WTC11 (cell line): Measurements from ENCODE around the gene SLBP. TPM values are rescaled to one million over a fixed set of nuclear protein-coding genes. Genes with fewer than 3 reads are reported as not detected.

Experiments
- ATAC-seq: fragments of 200-7000 bp; cut with Tn5 transposase; 2 replicates; pipeline ENCODE4 v1.10.0; 2021; ENCODE audit warnings: mild to moderate bottlenecking, moderate library complexity
- CTCF ChIA-PET: fragments of 300-600 bp; sonication (Branson Sonifier 250); formaldehyde crosslinking; loops from one replicate; lab custom pipeline; 2021; ENCODE audit warnings: antibody characterized with exemption; lab: Charles Lee
- POLR2A ChIA-PET: fragments of 350-600 bp; sonication (Branson Sonifier 250); formaldehyde crosslinking; loops from one replicate; lab custom pipeline; 2021; ENCODE audit warnings: antibody characterized with exemption; lab: Charles Lee
- DNase-seq: peaks from one replicate; pipeline ENCODE4 v3.0.0; 2021; ENCODE audit warnings: low spot score
- H3K27ac Mint-ChIP-seq: 2 replicates; pipeline ENCODE4 v1.8.0; 2021; ENCODE audit warnings: mixed read lengths
- H3K27me3 Mint-ChIP-seq: 2 replicates; pipeline ENCODE4 v1.8.0; 2021; ENCODE audit warnings: low read depth, mild to moderate bottlenecking, moderate library complexity, mixed read lengths
- H3K36me3 Mint-ChIP-seq: 2 replicates; pipeline ENCODE4 v1.8.0; 2021; ENCODE audit warnings: mixed read lengths
- H3K4me1 Mint-ChIP-seq: 2 replicates; pipeline ENCODE4 v1.8.0; 2022; ENCODE audit warnings: mixed read lengths
- H3K4me3 Mint-ChIP-seq: 2 replicates; pipeline ENCODE4 v1.8.0; 2021; ENCODE audit warnings: mild to moderate bottlenecking, moderate library complexity, mixed read lengths
- H3K9me3 Mint-ChIP-seq: 2 replicates; pipeline ENCODE4 v1.8.0; 2021; ENCODE audit warnings: mixed read lengths
- ETV6 ChIP-seq: sonication (generic); formaldehyde crosslinking; IDR thresholded peaks from 2 replicates; pipeline ENCODE4 v1.8.1; 2022; ENCODE audit warnings: mild to moderate bottlenecking, missing genetic modification reagents
- FOXP1 ChIP-seq: sonication (generic); formaldehyde crosslinking; IDR thresholded peaks from 2 replicates; pipeline ENCODE4 v1.8.0; 2022; ENCODE audit warnings: missing genetic modification reagents, mild to moderate bottlenecking, moderate library complexity, borderline replicate concordance
- JUN ChIP-seq: sonication (generic); formaldehyde crosslinking; IDR thresholded peaks from 2 replicates; pipeline ENCODE4 v1.8.0; 2023; ENCODE audit warnings: mild to moderate bottlenecking, missing genetic modification reagents
- NFE2L1 ChIP-seq: sonication (generic); formaldehyde crosslinking; IDR thresholded peaks from 2 replicates; pipeline ENCODE4 v1.8.1; 2023; ENCODE audit warnings: missing genetic modification reagents
- NR1H2 ChIP-seq: sonication (generic); formaldehyde crosslinking; IDR thresholded peaks from 2 replicates; pipeline ENCODE4 v1.9.0; 2021; ENCODE audit warnings: mild to moderate bottlenecking, moderate library complexity, missing genetic modification reagents
- NR2C2 ChIP-seq: sonication (generic); formaldehyde crosslinking; IDR thresholded peaks from 2 replicates; pipeline ENCODE4 v1.8.0; 2022; ENCODE audit warnings: mild to moderate bottlenecking, missing genetic modification reagents
- PRRX2 ChIP-seq: fragments of 250-450 bp; sonication (Bioruptor Pico); IDR thresholded peaks from 2 replicates; pipeline ENCODE4 v1.8.0; 2021; ENCODE audit warnings: mild to moderate bottlenecking
- RELA ChIP-seq: sonication (generic); formaldehyde crosslinking; IDR thresholded peaks from 2 replicates; pipeline ENCODE4 v1.8.1; 2022; ENCODE audit warnings: missing genetic modification reagents, mild to moderate bottlenecking, borderline replicate concordance
- SMAD3 ChIP-seq: sonication (generic); formaldehyde crosslinking; IDR thresholded peaks from 2 replicates; pipeline ENCODE4 v1.8.0; 2022; ENCODE audit warnings: missing genetic modification reagents, mild to moderate bottlenecking, borderline replicate concordance
- ZBTB21 ChIP-seq: sonication (generic); formaldehyde crosslinking; IDR thresholded peaks from 2 replicates; pipeline ENCODE4 v1.8.1; 2023; ENCODE audit warnings: mild to moderate bottlenecking, missing genetic modification reagents, borderline replicate concordance
- ZNF138 ChIP-seq: sonication (generic); formaldehyde crosslinking; conservative IDR thresholded peaks from 2 replicates; pipeline ENCODE4 v1.8.1; 2022; ENCODE audit warnings: mild to moderate bottlenecking, moderate library complexity, missing genetic modification reagents
- ZNF263 ChIP-seq: sonication (generic); formaldehyde crosslinking; IDR thresholded peaks from 2 replicates; pipeline ENCODE4 v1.8.1; 2022; ENCODE audit warnings: low read depth, mild to moderate bottlenecking, moderate library complexity, missing genetic modification reagents
- ZNF423 ChIP-seq: fragments of 250-450 bp; sonication (Bioruptor Pico); IDR thresholded peaks from 2 replicates; pipeline ENCODE4 v2.1.2; 2022; ENCODE audit warnings: mild to moderate bottlenecking, moderate library complexity
- total RNA-seq: library from RNA; stranded (reverse); gene quantifications from 3 replicates; pipeline ENCODE4 v1.2.3, GENCODE V29; 2021
- TF ChIP-seq, protein P1 (sequence below): sonication (generic); formaldehyde crosslinking; conservative IDR thresholded peaks from 2 replicates; pipeline ENCODE4 v1.8.1; 2022; ENCODE audit warnings: mild to moderate bottlenecking, missing genetic modification reagents
- TF ChIP-seq, protein P2 (sequence below): sonication (generic); formaldehyde crosslinking; IDR thresholded peaks from 2 replicates; pipeline ENCODE4 v1.8.1; 2022; ENCODE audit warnings: low read depth, mild to moderate bottlenecking, moderate library complexity, missing genetic modification reagents, borderline replicate concordance
- TF ChIP-seq, protein P3 (sequence below): fragments of 250-450 bp; sonication (Bioruptor Pico); IDR thresholded peaks from 2 replicates; pipeline ENCODE4 v1.9.0; 2021; ENCODE audit warnings: mild to moderate bottlenecking, borderline replicate concordance
- TF ChIP-seq, protein P4 (sequence below): sonication (generic); formaldehyde crosslinking; IDR thresholded peaks from 2 replicates; pipeline ENCODE4 v1.8.1; 2023; ENCODE audit warnings: mild to moderate bottlenecking, missing genetic modification reagents, borderline replicate concordance
- TF ChIP-seq, protein P5 (sequence below): sonication (generic); formaldehyde crosslinking; IDR thresholded peaks from 2 replicates; pipeline ENCODE4 v1.8.1; 2023; ENCODE audit warnings: mild to moderate bottlenecking, missing genetic modification reagents, moderate library complexity

SLBP gene
- total RNA-seq, 1 experiment from 2014 or later, result 40.2 TPM

DNA sequence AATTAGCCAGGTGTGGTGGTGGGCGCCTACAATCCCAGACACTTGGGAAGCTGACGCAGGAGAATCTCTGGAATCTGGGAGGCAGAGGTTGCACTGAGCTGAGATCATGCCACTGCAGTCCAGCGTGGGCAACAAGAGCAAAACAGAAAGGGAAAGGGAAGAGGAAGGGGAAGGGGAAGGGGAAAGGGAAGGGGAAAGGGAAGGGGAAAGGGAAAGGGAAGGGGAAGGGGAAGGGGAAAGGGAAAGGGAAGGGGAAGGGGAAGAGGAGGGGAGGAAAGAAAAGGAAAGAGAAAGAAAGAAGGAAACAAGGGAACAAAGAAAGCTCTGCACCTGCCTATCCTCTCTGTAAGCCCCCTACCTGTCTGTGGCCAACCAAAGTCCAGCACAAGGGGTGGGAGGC is 63.2 kb downstream of the SLBP start:
- ATAC-seq (no peak), DNase-seq (no peak)
- Mint-ChIP-seq H3K4me3 (no peak overlapping the region), H3K4me1 (0 out of 2 replicates have a peak, but pooled peaks cover 6% of the 10 kb centered on the region), H3K27ac (no peak overlapping the region), H3K36me3 (no peaks in the 10 kb centered on the region), H3K9me3 (no peaks in the 10 kb centered on the region), H3K27me3 (no peaks in the 10 kb centered on the region)
- CTCF ChIA-PET, result no interaction called here
- POLR2A ChIA-PET, result no interaction called here
- TF ChIP-seq, protein P1, sequence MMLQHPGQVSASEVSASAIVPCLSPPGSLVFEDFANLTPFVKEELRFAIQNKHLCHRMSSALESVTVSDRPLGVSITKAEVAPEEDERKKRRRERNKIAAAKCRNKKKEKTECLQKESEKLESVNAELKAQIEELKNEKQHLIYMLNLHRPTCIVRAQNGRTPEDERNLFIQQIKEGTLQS (CRISPR knock-in tag), result no peak
- no peak for TF ChIP-seq RELA (CRISPR knock-in tag)
- TF ChIP-seq ZNF263 (CRISPR knock-in tag), result no peak

DNA sequence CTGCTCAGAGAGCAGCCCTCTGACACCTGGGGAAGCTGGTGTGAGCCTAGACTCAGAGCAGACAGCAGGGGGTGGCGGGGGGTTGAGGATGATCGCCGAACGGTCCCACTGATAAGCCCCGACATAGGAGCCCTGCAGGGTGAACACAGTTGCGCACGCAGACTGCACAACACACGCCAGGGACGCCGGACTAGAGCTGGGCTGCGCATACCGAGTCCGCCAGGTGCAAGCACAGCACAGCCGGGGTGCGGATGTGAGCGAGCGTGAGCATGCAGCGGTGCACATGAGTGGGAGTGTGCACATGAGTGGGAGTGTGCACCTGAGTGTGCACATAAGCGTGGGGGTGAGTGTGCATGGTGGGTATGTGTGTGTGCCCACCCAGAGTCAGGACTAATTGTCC is 64.7 kb downstream of the SLBP start:
- Mint-ChIP-seq H3K27ac (peak overlapping the region; percentile 23; the same call in 1 of the 2 replicates), H3K9me3 (no peaks in the 10 kb centered on the region), H3K27me3 (no peaks in the 10 kb centered on the region), H3K4me3 (no peak overlapping the region), H3K36me3 (no peaks in the 10 kb centered on the region), H3K4me1 (0 out of 2 replicates have a peak, but pooled peaks cover 6% of the 10 kb centered on the region)
- ChIA-PET CTCF (interaction anchor here (0.7 kb wide), 1 partner anchor 121 kb away, joined by 3 read pairs; no protein-coding TSS in a partner anchor), POLR2A (no interaction called here)
- no peak for DNase-seq
- ATAC-seq, result no peak
- TF ChIP-seq ZBTB21 (CRISPR knock-in tag), result no peak
- TF ChIP-seq, protein P2, sequence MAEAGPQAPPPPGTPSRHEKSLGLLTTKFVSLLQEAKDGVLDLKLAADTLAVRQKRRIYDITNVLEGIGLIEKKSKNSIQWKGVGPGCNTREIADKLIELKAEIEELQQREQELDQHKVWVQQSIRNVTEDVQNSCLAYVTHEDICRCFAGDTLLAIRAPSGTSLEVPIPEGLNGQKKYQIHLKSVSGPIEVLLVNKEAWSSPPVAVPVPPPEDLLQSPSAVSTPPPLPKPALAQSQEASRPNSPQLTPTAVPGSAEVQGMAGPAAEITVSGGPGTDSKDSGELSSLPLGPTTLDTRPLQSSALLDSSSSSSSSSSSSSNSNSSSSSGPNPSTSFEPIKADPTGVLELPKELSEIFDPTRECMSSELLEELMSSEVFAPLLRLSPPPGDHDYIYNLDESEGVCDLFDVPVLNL (CRISPR knock-in tag), result no peak
- no peak for TF ChIP-seq JUN (CRISPR knock-in tag)
- TF ChIP-seq, protein P3, sequence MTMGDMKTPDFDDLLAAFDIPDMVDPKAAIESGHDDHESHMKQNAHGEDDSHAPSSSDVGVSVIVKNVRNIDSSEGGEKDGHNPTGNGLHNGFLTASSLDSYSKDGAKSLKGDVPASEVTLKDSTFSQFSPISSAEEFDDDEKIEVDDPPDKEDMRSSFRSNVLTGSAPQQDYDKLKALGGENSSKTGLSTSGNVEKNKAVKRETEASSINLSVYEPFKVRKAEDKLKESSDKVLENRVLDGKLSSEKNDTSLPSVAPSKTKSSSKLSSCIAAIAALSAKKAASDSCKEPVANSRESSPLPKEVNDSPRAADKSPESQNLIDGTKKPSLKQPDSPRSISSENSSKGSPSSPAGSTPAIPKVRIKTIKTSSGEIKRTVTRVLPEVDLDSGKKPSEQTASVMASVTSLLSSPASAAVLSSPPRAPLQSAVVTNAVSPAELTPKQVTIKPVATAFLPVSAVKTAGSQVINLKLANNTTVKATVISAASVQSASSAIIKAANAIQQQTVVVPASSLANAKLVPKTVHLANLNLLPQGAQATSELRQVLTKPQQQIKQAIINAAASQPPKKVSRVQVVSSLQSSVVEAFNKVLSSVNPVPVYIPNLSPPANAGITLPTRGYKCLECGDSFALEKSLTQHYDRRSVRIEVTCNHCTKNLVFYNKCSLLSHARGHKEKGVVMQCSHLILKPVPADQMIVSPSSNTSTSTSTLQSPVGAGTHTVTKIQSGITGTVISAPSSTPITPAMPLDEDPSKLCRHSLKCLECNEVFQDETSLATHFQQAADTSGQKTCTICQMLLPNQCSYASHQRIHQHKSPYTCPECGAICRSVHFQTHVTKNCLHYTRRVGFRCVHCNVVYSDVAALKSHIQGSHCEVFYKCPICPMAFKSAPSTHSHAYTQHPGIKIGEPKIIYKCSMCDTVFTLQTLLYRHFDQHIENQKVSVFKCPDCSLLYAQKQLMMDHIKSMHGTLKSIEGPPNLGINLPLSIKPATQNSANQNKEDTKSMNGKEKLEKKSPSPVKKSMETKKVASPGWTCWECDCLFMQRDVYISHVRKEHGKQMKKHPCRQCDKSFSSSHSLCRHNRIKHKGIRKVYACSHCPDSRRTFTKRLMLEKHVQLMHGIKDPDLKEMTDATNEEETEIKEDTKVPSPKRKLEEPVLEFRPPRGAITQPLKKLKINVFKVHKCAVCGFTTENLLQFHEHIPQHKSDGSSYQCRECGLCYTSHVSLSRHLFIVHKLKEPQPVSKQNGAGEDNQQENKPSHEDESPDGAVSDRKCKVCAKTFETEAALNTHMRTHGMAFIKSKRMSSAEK (CRISPR knock-in tag), result no peak
- no peak for TF ChIP-seq PRRX2 (CRISPR knock-in tag)
- no peak for TF ChIP-seq RELA (CRISPR knock-in tag)
- no peak for TF ChIP-seq ETV6 (CRISPR knock-in tag)
- TF ChIP-seq FOXP1 (CRISPR knock-in tag), result no peak
- no peak for TF ChIP-seq ZNF138 (CRISPR knock-in tag)

DNA sequence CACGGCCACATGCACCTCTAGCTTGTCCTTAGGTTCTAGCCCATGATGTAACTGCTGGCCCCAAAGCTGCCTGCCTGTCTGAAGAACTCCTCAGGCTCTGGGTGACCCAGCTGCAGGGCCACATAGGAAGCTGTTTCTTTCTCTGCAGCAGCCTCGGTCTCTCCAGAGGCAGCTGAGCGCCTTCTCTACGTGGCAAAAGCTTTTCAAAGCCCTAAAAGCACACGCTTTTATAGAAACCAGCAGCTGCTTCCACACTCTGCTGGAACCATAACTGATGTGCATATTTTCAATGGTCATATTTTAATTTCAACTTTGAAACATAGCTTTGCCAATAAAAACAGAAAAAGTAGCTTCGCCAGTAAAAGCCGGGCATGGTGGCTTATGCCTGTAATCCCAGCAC is 65.4 kb downstream of the SLBP start:
- Mint-ChIP-seq H3K36me3 (no peaks in the 10 kb centered on the region), H3K27me3 (no peaks in the 10 kb centered on the region), H3K9me3 (no peaks in the 10 kb centered on the region), H3K27ac (no peak overlapping the region), H3K4me1 (0 out of 2 replicates have a peak, but pooled peaks cover 6% of the 10 kb centered on the region), H3K4me3 (no peak overlapping the region)
- TF ChIP-seq SMAD3 (CRISPR knock-in tag) (no peak), JUN (CRISPR knock-in tag) (no peak), NFE2L1 (CRISPR knock-in tag) (no peak), NR1H2 (CRISPR knock-in tag) (no peak), NR2C2 (CRISPR knock-in tag) (no peak), ZNF423 (CRISPR knock-in tag) (no peak)
- TF ChIP-seq, protein P4, sequence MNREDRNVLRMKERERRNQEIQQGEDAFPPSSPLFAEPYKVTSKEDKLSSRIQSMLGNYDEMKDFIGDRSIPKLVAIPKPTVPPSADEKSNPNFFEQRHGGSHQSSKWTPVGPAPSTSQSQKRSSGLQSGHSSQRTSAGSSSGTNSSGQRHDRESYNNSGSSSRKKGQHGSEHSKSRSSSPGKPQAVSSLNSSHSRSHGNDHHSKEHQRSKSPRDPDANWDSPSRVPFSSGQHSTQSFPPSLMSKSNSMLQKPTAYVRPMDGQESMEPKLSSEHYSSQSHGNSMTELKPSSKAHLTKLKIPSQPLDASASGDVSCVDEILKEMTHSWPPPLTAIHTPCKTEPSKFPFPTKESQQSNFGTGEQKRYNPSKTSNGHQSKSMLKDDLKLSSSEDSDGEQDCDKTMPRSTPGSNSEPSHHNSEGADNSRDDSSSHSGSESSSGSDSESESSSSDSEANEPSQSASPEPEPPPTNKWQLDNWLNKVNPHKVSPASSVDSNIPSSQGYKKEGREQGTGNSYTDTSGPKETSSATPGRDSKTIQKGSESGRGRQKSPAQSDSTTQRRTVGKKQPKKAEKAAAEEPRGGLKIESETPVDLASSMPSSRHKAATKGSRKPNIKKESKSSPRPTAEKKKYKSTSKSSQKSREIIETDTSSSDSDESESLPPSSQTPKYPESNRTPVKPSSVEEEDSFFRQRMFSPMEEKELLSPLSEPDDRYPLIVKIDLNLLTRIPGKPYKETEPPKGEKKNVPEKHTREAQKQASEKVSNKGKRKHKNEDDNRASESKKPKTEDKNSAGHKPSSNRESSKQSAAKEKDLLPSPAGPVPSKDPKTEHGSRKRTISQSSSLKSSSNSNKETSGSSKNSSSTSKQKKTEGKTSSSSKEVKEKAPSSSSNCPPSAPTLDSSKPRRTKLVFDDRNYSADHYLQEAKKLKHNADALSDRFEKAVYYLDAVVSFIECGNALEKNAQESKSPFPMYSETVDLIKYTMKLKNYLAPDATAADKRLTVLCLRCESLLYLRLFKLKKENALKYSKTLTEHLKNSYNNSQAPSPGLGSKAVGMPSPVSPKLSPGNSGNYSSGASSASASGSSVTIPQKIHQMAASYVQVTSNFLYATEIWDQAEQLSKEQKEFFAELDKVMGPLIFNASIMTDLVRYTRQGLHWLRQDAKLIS (CRISPR knock-in tag), result no peak
- TF ChIP-seq, protein P5, sequence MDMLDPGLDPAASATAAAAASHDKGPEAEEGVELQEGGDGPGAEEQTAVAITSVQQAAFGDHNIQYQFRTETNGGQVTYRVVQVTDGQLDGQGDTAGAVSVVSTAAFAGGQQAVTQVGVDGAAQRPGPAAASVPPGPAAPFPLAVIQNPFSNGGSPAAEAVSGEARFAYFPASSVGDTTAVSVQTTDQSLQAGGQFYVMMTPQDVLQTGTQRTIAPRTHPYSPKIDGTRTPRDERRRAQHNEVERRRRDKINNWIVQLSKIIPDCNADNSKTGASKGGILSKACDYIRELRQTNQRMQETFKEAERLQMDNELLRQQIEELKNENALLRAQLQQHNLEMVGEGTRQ (CRISPR knock-in tag), result no peak
- DNase-seq (no peak), ATAC-seq (no peak)
- CTCF ChIA-PET, result interaction anchor here (0.9 to 1.0 kb wide), 2 partner anchors 47 to 98 kb away, joined by 3 to 4 read pairs; no protein-coding TSS in a partner anchor
- POLR2A ChIA-PET, result interaction anchor here (0.7 to 1.1 kb wide), 2 partner anchors 12 to 780 kb away, joined by 3 read pairs; no protein-coding TSS in a partner anchor
